ENCODE data around the gene LDHD. TPM values are rescaled to one million over a fixed set of nuclear protein-coding genes. Genes with fewer than 3 reads are reported as not detected.

LDHD gene
- total and polyA plus RNA-seq, 2 experiments from 2014 or later = 12.7 to 21.9 TPM

- no peaks in the 10 kb centered on the region for H3K27me3 ChIP-seq
- H3K36me3 ChIP-seq (replicated peaks; ENCODE audit: insufficient read depth, low read depth) = no peaks in the 10 kb centered on the region
- 46% methylated on average over 4 of the region's 4 CpGs for WGBS (ENCODE audit: low lambda C conversion rate, missing lambda C conversion rate)
- H3K4me2 ChIP-seq = no peak overlapping the region
- no peak for TF ChIP-seq EZH2phosphoT487 (IDR thresholded peaks at IDR 0.05; ENCODE audit: low read depth, severe bottlenecking, unreplicated experiment)
- TF ChIP-seq EZH2 (IDR thresholded peaks at IDR 0.05; ENCODE audit: borderline replicate concordance) = no peak
- no peak for TF ChIP-seq CTCF (IDR thresholded peaks at IDR 0.05; ENCODE audit: poor library complexity)
- H3K79me2 ChIP-seq = peaks cover 96% of the 10 kb centered on the region
- no peak for DNase-seq (ENCODE audit: low spot score)
- H3K4me3 ChIP-seq = no peak overlapping the region
- no peak overlapping the region for H3K27ac ChIP-seq
- peaks cover 24% of the 10 kb centered on the region for H3K4me1 ChIP-seq (ENCODE audit: insufficient read depth)
- H4K20me1 ChIP-seq (ENCODE audit: insufficient read depth, poor library complexity, severe bottlenecking) = peaks cover 49% of the 10 kb centered on the region
- no peaks in the 10 kb centered on the region for H3K9me2 ChIP-seq (replicated peaks; ENCODE audit: insufficient read depth)
- H2AFZ ChIP-seq = no peak overlapping the region
- H3K9me3 ChIP-seq (ENCODE audit: low read depth) = no peaks in the 10 kb centered on the region
Measured at GRCh38 chr16:75085556-75085955, 31.0 kb downstream of the LDHD start.

- Histone ChIP-seq H3K36me3 (replicated peaks; ENCODE audit: insufficient read depth, low read depth) (no peaks in the 10 kb centered on the region), H3K79me2 (peaks cover 96% of the 10 kb centered on the region), H3K9me3 (ENCODE audit: low read depth) (no peaks in the 10 kb centered on the region), H3K4me3 (no peak overlapping the region), H3K4me1 (ENCODE audit: insufficient read depth) (peaks cover 24% of the 10 kb centered on the region), H3K27ac (no peak overlapping the region), H3K4me2 (no peak overlapping the region), H2AFZ (no peak overlapping the region), H3K27me3 (no peaks in the 10 kb centered on the region), H3K9me2 (replicated peaks; ENCODE audit: insufficient read depth) (no peaks in the 10 kb centered on the region), H4K20me1 (ENCODE audit: insufficient read depth, poor library complexity, severe bottlenecking) (peaks cover 44% of the 10 kb centered on the region)
- no peak for DNase-seq (ENCODE audit: low spot score)
- TF ChIP-seq EZH2 (IDR thresholded peaks at IDR 0.05; ENCODE audit: borderline replicate concordance) = no peak
- no peak for TF ChIP-seq CTCF (IDR thresholded peaks at IDR 0.05; ENCODE audit: poor library complexity)
- TF ChIP-seq EZH2phosphoT487 (IDR thresholded peaks at IDR 0.05; ENCODE audit: low read depth, severe bottlenecking, unreplicated experiment) = no peak
- WGBS (ENCODE audit: low lambda C conversion rate, missing lambda C conversion rate) = 89% methylated on average over 5 of the region's 5 CpGs
Measured at GRCh38 chr16:75083813-75084212, 32.8 kb downstream of the LDHD start.

GRCh38 chr16:75081179-75081859 lies 35.3 kb downstream of the LDHD start:
- peaks cover 24% of the 10 kb centered on the region for H4K20me1 ChIP-seq (ENCODE audit: insufficient read depth, poor library complexity, severe bottlenecking)
- H3K9me3 ChIP-seq (ENCODE audit: low read depth) = no peaks in the 10 kb centered on the region
- H3K4me2 ChIP-seq = no peak overlapping the region
- H3K4me1 ChIP-seq (ENCODE audit: insufficient read depth) = peaks cover 4% of the 10 kb centered on the region
- WGBS (ENCODE audit: low lambda C conversion rate, missing lambda C conversion rate) = 91% methylated on average over 6 of the region's 6 CpGs
- H3K27ac ChIP-seq = no peak overlapping the region
- TF ChIP-seq EZH2 (IDR thresholded peaks at IDR 0.05; ENCODE audit: borderline replicate concordance) (no peak), EZH2phosphoT487 (IDR thresholded peaks at IDR 0.05; ENCODE audit: low read depth, severe bottlenecking, unreplicated experiment) (no peak), CTCF (IDR thresholded peaks at IDR 0.05; ENCODE audit: poor library complexity) (no peak)
- no peak overlapping the region for H2AFZ ChIP-seq
- H3K27me3 ChIP-seq = no peaks in the 10 kb centered on the region
- DNase-seq (ENCODE audit: low spot score) = no peak
- H3K79me2 ChIP-seq = peaks cover 99% of the 10 kb centered on the region
- H3K36me3 ChIP-seq (replicated peaks; ENCODE audit: insufficient read depth, low read depth) = no peaks in the 10 kb centered on the region
- H3K4me3 ChIP-seq = no peak overlapping the region
- no peaks in the 10 kb centered on the region for H3K9me2 ChIP-seq (replicated peaks; ENCODE audit: insufficient read depth)

All from hepatocyte (in vitro differentiated cells).